Adrenal gland (tissue), 5 donors: ENCODE results near the gene SHANK3.

ENCODE experiments used
- CTCF ChIP-seq, 6 experiments: fragments of 450-650 bp in 4 of 6; fragments of 200-600 bp in 2 of 6; sonication (generic) in 1 of 6; IDR thresholded peaks; 1 replicate in 5 of 6; 2 replicates in 1 of 6; pipeline versions ENCODE4 v1.5.1 to v1.8.0; 2016 to 2021; ENCODE audit warnings: antibody characterized with exemption in 6 of 6, mild to moderate bottlenecking in 2 of 6, moderate library complexity in 1 of 6
- POLR2A ChIP-seq, 2 donors: fragments of 450-650 bp; IDR thresholded peaks; one replicate each; pipeline ENCODE4 v1.6.1; 2017; ENCODE audit warnings: antibody characterized with exemption in 2 of 2, mild to moderate bottlenecking in 2 of 2, moderate library complexity in 1 of 2
- donor health status: DM: no; HTN: no; CAD: no.

- TF ChIP-seq CTCF (IDR thresholded peaks at IDR 0.05) = no peak
- no peak for TF ChIP-seq POLR2A (IDR thresholded peaks at IDR 0.05)
Observed at GRCh38 chr22:50716290-50717024, 43.8 kb downstream of the SHANK3 start.
